Right lung (tissue), 5 donors: ENCODE measurements around the gene KLB. TPM values are rescaled to one million over a fixed set of nuclear protein-coding genes. Genes with fewer than 3 reads are reported as not detected.
"Not testable (repeated sequence)": the region's sequence is repeated elsewhere in the genome, so short reads cannot be mapped to it uniquely, and the experiment has no call there.

Experiments
- DNase-seq, 2 donors: peaks; one replicate each; pipeline ENCODE4 v3.0.0-alpha.2; 2013
- polyA plus RNA-seq, 5 donors: library from polyadenylated mRNA; unstranded; fragments of 120-200 nt; gene quantifications; one replicate each; pipeline versions ENCODE4 v1.2.1 to v1.2.3, GENCODE V29; 2013; ENCODE audit warnings: inconsistent platforms in 1 of 5, low replicate concordance in 1 of 5; ENCODE audit not compliant: insufficient read length in 5 of 5, insufficient read depth in 1 of 5

The KLB gene
- polyA plus RNA-seq, 5 donors, result 0.19 to 0.69 (median 0.31) TPM

- no peak for DNase-seq
Measured at GRCh38 chr4:39422247-39422646, 15.5 kb downstream of the KLB start.

DNA sequence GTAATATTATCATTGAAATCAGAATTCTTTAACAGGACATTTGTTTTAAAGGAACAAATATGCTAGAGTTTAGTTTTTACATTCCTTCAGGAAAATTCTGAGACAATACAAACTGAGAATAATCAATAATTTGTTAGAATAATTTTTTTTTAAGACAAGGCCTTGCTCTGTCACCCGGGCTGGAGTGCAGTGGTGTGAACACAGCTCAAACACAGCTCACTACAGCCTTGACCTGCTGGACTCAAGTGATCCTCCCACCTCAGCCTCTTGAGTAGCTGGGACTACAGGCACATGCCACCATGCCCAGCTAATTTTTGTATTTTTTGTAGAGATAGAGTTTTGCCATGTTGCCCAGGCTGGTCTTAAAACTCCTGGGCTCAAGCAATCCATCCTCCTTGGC is 18.6 kb downstream of the KLB start:
- not testable (repeated sequence) for DNase-seq

DNA sequence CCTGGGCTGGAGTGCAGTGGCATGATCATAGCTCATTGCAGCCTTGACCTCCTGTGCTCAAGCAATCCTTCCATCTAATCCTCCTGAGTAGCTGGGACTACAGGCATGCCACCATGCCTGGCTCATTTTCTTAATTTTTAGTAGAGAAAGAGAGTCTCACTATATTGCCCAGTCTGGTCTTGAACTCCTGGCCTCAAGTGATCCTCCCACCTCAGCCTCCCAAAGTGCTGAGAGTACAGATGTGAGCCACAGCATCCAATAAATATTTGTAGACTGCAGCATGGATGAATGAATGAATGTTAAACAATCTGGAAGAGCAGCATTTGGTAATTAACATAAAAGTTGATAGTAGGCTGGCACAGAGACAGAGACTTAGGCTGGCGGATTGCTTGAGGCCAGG is 20.0 kb downstream of the KLB start:
- no peak for DNase-seq

DNA sequence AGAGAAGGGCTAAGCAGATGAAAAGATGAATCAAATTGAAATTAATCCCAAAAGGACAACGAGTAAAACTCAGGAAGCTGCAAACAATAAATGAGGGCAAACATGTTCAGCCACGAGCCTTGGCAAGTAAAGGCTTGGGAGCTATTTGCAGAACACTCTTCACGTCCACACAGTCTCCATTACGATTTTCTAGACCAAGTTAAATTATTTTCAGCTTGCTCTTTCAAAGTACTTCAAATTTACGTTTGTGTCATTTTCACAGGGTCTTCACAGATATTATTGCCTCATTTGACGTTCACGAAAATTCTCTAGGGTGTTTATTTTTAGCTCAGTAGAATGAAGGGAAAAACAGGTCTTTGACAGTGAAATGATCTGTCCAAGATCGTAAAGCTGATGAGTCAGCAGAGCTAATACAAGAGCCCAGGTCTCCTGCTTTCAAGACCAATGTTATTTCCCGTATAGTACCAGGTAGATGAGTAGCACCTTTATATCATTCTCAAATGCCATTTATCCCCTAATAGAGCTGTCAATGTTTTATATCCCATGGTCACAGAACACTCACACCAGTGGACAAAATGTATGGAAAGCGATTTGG is 20.9 kb downstream of the KLB start:
- no peak for DNase-seq

DNA sequence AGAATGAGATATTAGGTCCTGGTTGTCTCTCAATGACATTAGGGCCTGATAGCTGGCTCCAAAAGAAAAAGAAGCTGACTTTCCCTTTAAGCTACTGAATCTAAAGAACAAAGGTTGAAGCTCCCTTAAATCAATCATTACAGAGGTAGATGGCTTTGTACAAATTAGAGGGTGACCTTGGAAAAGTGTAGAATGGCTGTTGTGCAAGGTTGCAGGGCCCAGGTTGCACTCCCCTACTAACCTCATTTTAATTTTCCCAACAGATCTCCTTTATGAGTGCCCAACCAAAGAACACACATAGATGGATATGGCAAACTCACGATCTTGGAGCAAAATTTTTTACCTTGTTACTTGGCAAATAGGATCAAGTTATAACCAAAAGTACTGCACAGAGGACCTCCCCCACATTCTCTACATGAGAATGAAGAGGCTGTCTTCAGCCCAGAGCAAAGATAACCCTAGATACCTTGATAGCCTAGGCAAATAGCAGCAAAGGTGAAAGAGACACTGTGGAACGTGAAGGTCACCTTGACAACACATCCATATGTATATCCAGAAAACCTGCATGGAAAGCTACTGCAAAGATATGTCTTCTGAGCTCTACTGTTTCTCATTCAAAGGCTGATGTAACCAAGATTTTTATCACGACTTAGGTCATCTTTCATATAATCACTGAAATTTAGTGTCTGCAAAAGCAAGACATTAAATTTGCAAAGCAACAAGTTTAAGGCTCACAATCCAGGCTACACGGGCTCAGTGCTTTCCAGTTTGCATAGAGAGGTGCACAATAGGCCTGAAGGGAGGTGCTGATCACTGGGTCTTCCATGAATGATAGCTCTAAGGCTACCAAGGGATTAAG is 23.0 kb downstream of the KLB start:
- no peak for DNase-seq

- no peak for DNase-seq
Measured at GRCh38 chr4:39433878-39434492, 27.3 kb downstream of the KLB start.

DNA sequence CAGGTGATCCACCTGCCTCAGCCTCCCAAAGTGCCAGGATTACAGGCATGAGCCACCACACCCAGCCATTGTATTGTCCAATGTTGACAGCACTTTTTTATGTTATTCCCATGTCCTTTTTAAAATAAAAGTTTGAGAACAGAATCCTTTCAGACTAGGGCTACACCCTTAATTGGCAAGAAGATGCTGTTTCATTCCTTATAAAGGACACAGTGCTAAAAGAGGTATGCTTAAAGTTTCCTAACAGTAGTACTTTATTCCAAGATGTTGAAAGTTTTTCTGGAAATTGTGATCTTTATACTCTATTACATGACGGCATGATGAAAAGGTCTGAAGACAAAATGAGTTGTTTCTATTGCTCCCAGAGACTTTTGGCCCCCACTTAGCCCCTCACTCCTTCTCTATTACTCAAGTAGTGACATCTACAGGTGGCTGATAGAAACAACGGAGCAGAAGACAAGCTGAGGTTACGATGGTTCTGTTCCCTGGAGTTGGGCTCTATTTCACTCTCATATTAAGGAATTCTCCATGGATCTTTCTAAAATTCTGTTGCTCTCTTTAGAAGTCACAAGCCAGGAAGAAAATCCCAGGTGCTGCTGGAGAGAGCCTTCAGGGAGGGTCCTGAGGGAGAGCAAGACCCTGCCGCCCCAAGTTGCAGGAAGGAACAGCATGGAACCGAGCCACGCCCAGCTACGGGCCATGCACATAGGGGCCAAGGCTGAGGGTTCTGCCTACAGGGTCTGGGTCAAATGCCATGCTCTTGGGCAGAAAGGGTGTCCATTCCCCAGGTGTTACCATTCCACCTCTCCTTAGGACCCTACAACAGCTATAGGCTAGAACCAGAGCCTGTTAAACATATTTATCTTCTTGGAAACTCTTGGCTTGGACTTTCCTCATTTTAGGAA is 29.2 kb downstream of the KLB start:
- DNase-seq, result no peak

DNA sequence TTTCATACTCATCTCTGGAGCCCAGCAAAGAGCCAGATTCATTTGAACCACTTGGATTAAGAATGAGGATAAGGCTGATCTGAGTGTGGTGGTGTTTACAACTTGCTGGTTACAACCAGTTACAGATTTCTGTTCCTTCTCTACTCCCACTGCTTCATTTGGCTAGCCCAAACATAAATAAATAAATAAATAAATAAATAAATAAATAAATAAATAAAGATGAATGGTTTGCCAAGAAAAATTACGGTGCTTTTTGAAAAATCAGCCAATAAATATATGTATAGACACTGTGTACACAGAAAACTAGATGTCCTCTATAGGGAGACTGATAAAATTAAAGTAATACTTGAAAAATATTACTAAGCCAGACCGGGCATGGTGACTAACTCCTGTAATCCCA is 34.9 kb downstream of the KLB start:
- no peak for DNase-seq

DNA sequence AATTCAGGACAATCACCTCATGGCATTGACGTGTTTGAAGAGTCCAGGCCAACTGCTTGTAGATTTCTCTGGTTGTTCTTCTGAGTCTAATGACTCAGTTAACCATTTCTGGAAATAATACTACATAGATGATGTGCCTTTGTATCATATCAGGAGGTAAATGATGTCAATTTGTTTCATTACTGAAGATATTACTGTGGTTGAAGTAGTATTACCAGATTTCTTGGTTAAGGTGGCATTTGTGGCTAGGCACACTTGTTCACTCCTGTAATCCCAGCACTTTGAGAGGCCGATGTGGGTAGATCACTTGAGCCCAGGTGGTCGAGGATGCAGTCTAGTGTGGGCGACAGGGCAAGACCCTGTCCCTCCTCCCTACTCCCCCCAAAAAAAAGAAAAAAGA is 36.3 kb downstream of the KLB start:
- no peak for DNase-seq

GRCh38 chr4:39446483-39446841 is 39.7 kb downstream of the KLB start:
- DNase-seq, result no peak

GRCh38 chr4:39446842-39447573 is 40.3 kb downstream of the KLB start:
- DNase-seq, result peak; percentile 49 to 53

DNA sequence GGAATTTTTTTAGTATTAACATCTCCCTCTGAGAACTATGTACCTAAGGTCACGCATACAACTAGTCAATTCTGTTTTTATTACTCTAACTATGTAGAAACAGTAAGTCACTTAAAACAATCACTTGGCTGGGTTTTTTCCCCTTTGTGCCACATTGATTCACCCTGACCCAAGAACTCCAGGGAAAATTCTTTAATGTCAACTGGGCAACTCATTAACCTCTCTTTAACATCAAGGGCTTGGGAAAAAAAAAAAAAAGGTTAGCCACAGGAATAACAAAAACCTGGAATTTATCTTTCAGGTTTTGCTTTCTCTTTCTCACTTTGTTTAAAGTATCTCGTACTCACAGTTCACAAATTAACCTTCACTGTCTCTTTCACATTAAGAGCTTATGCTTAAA is 43.9 kb downstream of the KLB start:
- DNase-seq, result no peak

GRCh38 chr4:39451423-39452023 is 44.8 kb downstream of the KLB start:
- no peak for DNase-seq

- no peak for DNase-seq
Measured at GRCh38 chr4:39452153-39452859, 45.6 kb downstream of the KLB start.

GRCh38 chr4:39452860-39453587 is 46.3 kb downstream of the KLB start:
- no peak for DNase-seq

DNA sequence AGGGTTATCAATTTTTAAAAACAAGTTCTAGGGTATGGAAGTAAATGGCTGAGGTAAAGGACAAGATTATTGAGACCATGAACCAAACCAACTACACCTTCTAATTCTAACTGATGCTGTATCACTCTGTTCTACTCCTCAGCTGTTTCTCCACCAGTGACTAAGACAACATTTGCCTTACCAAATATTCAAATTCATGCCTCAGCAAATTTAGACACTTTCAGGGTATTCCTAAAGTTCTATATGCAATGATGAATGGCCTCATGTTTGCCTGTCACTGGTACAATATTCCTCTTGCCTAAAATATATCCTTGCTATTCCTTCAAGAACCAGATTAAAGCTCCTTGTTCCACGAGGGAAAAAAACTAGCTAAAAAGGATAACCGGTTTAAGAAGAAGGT is 47.0 kb downstream of the KLB start:
- DNase-seq, result no peak

DNA sequence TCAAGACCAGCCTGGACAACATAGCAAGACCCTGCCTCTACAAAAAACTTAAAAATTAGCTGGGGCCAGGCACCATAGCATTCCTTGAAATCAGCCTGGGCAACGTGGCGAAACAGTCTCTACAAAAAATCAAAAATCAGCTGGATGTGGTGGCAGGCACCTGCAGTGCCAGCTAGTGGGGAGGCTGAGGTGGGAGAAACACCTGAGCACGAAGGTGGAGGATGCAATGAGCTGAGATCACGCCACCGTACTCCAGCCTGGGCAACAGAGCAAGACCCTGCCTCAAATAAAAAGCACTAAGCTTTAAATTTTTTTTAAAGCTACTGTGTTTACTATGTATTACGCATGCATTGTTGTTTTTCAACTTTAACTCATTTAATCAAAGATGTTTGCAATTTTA is 48.8 kb downstream of the KLB start:
- DNase-seq, result no peak

- no peak for DNase-seq
Measured at GRCh38 chr4:39456946-39457763, 50.4 kb downstream of the KLB start.

DNA sequence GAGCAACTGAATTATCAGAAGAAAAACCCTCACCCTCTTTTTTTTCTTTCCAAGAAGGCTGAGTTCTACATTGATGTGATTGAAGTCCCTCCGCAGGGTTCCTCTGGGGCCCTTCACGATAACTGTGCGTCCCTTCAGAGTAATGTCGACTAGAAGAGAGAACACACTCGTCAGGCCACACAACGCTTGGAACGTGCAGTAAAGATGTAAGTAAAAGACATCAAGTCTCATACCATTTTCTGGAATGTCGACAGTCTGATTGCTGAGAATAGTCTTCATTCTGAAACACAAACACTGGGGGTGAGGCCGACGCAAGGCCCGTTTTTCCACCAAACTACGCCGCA is 51.4 kb downstream of the KLB start:
- not testable (repeated sequence) for DNase-seq
